HG02970 (cell line): ENCODE results near the gene LYPD6B.

Source experiments
- ATAC-seq: cut with Tn5 transposase; IDR thresholded peaks from one replicate; pipeline ENCODE4 v1.9.1; 2021; ENCODE audit warnings: mild to moderate bottlenecking, moderate library complexity, moderate number of reproducible peaks; ENCODE audit not compliant: unreplicated experiment, low FRiP score

The LYPD6B gene

GRCh38 chr2:149037851-149038250 lies 648 bp upstream of the LYPD6B start:
- ATAC-seq: no peak

DNA sequence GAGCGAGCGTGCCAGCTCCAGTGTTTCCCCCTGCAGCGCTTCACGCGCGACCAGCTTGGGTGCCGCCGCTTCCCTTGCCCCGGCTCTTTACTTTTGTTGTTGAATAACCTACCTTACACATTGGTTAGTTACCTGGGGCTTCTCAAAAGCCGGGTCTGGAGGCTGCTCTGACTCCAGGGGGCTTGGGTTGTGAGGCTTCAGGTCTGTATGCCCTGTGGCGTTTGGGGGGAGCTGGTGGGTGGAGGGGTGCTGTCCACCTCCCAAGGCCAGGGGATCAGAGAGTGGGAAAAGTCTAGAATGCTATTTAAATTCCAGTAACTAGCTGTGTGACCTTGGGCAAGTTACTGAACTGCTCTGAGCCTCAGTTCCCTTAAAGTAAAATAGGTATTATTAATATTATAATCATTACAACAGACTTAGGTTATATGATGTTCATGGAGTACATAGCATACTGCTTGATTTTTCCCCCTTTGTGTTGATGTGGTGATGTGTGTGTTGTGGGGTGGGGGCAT lies 770 bp downstream of the LYPD6B start:
- ATAC-seq: no peak

- ATAC-seq: no peak
These were observed 2.0 kb downstream of the LYPD6B start for GRCh38 chr2:149040451-149040850.

- no peak for ATAC-seq
These were observed 3.0 kb downstream of the LYPD6B start for GRCh38 chr2:149041482-149041881.

- no peak for ATAC-seq
These were observed 4.4 kb downstream of the LYPD6B start for GRCh38 chr2:149042881-149043280.

- ATAC-seq: no peak
These were observed 6.0 kb downstream of the LYPD6B start for GRCh38 chr2:149044500-149044899.

- no peak for ATAC-seq
These were observed 8.6 kb downstream of the LYPD6B start for GRCh38 chr2:149047118-149047517.

DNA sequence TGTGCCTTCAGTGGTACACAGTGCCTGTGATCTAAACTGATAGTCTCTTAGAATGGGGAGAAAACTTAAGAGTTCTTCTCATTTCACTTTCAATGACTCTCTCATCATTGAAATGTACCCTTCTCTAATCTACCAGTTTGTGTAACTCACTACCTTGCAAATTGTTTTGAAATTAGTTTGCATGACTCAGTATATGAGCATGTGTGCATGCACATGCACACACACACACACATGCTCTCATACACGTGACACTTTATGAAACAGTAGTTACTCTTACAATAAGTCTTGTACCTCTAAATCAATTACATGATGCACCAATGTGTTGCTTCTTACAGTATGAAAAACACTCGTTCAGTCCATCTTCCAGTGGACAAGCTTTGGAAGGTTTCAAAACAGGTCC lies 10.6 kb downstream of the LYPD6B start:
- ATAC-seq: no peak

GRCh38 chr2:149050188-149050587 lies 11.7 kb downstream of the LYPD6B start:
- no peak for ATAC-seq

- ATAC-seq: no peak
These were observed 17.3 kb downstream of the LYPD6B start for GRCh38 chr2:149055751-149056150.

- ATAC-seq: no peak
These were observed 18.2 kb downstream of the LYPD6B start for GRCh38 chr2:149056541-149057255.

DNA sequence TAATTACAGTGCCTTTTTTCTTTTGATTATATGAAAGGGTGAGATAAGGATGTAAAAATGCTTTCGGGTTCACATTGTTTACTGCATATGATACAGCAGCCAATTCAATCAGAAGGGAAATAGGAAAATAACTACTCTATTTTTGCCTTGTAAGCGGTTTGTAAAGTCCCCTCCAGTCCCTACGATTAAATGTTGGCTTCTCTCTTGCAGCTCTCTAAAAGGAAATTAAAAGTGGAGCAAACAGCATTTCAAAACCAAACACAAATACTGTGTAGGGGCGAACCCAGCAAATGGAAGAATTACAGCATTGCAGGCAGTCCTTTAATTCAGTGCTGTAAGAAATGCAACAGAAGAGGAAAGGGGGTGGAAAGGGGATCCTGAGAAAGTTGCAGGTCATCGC lies 18.9 kb downstream of the LYPD6B start:
- ATAC-seq: no peak

DNA sequence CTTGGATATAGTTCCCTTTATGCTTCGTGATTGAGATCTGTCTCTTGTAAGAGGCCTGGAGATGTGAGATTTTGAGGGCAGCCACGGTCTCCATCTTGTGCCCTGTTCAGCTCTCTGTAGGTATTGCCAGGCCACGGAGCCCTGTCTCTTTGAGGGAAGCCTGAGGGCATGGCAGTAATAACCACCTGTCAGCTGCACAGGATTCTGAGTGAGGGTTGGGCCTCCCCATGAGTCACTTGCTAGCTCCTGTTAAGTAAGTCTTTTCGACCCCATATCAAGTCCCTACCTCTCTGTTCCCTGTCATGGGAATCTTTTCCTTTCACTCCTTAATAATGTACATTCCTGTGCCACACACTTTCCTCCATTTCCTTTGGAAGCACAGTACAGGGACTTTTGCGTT lies 20.4 kb downstream of the LYPD6B start:
- ATAC-seq: no peak

DNA sequence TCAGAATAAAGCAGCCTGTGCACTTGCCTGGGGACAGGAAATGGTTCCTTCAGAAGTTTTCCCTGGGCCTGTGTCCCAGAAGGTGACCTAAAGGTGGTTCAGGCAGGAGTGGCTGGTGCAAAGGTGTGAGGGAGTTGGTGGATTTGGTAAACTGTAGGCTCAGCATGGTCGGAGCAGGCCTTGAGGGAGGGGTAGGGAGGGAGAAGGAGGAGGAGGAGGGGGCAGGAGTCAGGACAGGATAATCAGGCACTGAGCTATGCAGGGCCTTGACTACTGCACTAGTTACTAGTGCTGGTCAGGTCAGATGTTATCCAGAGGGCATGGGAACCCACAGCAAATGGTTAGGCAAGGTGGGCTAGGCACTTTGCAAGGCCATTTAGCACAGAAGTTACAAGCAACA lies 21.3 kb downstream of the LYPD6B start:
- ATAC-seq: no peak

DNA sequence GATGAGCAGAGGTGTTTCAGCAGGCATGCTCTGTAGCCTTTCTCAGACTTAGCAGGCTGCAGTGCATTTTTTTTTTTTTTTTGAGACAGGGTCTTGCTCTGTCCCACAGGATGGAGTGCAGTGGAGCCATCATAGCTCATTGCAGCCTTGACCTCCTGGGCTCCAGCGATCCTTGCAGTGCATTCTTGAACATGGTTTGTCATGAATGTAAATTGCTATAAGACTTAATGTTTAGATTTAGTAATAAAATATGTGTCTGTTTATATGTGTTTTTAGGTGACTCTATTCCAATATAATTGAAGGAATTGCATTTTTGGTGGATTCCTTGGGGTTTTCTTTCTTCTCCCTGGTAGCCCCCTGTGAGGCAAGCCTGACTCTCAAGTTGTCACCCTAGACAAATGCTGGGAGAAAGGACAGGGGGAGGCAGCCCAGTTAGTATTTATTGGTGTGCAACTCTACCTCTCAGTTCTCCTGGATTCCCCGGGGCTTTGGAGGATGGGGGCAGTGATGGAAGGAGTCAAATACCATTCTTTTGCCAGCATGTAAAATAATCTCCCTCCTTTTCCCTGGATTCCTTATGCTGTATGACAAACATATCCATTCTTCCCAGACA lies 22.7 kb downstream of the LYPD6B start:
- ATAC-seq: no peak

- no peak for ATAC-seq
These were observed 24.0 kb downstream of the LYPD6B start for GRCh38 chr2:149062531-149062930.

GRCh38 chr2:149063177-149063576 lies 24.7 kb downstream of the LYPD6B start:
- no peak for ATAC-seq

- no peak for ATAC-seq
These were observed 25.9 kb downstream of the LYPD6B start for GRCh38 chr2:149064365-149064841.

GRCh38 chr2:149064856-149065630 lies 26.5 kb downstream of the LYPD6B start:
- ATAC-seq: no peak

- ATAC-seq: no peak
These were observed 29.9 kb downstream of the LYPD6B start for GRCh38 chr2:149068225-149068995.
